ENCODE data around the gene EML3. TPM values are rescaled to one million over a fixed set of nuclear protein-coding genes. Genes with fewer than 3 reads are reported as not detected.

EML3 gene
- total RNA-seq, 1 experiment from 2014 or later: 51.1 TPM

- TF ChIP-seq ARID4B (CRISPR knock-in tag; IDR thresholded peaks at IDR 0.05; ENCODE audit: borderline replicate concordance) (peak; percentile 44; the same call in 1 of the 2 replicates), CREM (CRISPR knock-in tag; IDR thresholded peaks at IDR 0.05) (peak; percentile 66; the same call in 1 of the 2 replicates), ELF4 (CRISPR knock-in tag; IDR thresholded peaks at IDR 0.05; ENCODE audit: low read depth) (0 out of 2 replicates have a peak, but pooled peaks have one; percentile 14), CBFB (CRISPR knock-in tag; IDR thresholded peaks at IDR 0.05; ENCODE audit: low read depth) (no peak), CTCF (IDR thresholded peaks at IDR 0.05) (no peak), RORB (CRISPR knock-in tag; IDR thresholded peaks at IDR 0.05) (0 out of 2 replicates have a peak, but pooled peaks have one; percentile 21), ETV6 (CRISPR knock-in tag; IDR thresholded peaks at IDR 0.05) (no peak), PRDM15 (CRISPR knock-in tag; IDR thresholded peaks at IDR 0.05) (peak; percentile 87), CDX4 (CRISPR knock-in tag; IDR thresholded peaks at IDR 0.05; ENCODE audit: borderline replicate concordance) (no peak), NFYB (CRISPR knock-in tag; conservative IDR thresholded peaks at IDR 0.05; ENCODE audit: low read depth) (peak; percentile 58), MLX (CRISPR knock-in tag; IDR thresholded peaks at IDR 0.05) (no peak)
Observed at GRCh38 chr11:62645946-62646824, 33.6 kb upstream of the EML3 start, which contains the start of gene GANAB (continued).

- Mint-ChIP-seq H3K27ac (peak overlapping the region; percentile 96), H3K9me3 (no peaks in the 10 kb centered on the region), H3K4me1 (peaks cover 10% of the 10 kb centered on the region), H3K36me3 (peaks cover 34% of the 10 kb centered on the region), H3K27me3 (ENCODE audit: low read depth) (no peaks in the 10 kb centered on the region), H3K4me3 (peak overlapping the region; percentile 99)
- ChIA-PET CTCF (interaction anchor here (2.2 kb wide), 1 partner anchor 53 kb away, joined by 7 read pairs; the partner anchor contains the start of gene TUT1), POLR2A (interaction anchor here (1.0 to 6.3 kb wide), 6 partner anchors 20 to 242 kb away, joined by 4 to 42 read pairs (median 9); partner anchors contain the start of genes B3GAT3, C11orf98, CSKMT and HNRNPUL2)
- TF ChIP-seq E2F1 (CRISPR knock-in tag; IDR thresholded peaks at IDR 0.05): no peak
- DNase-seq (ENCODE audit: low spot score): no peak
- no peak for ATAC-seq
Observed at GRCh38 chr11:62645671-62645945, 33.0 kb upstream of the EML3 start.

Measured in WTC11 (cell line).